Loucy (cell line): Measurements from ENCODE around the gene C22orf23.
"Not testable (repeated sequence)": the region's sequence is repeated elsewhere in the genome, so short reads cannot be mapped to it uniquely, and the experiment has no call there.

Experiments used
- H2AFZ ChIP-seq: fragments of 200-600 bp; sonication (generic); 2 replicates; pipeline ENCODE4 v1.6.0; 2016; ENCODE audit warnings: antibody characterized with exemption, mild to moderate bottlenecking, low read length, moderate library complexity
- H3F3A ChIP-seq: fragments of 200-600 bp; 2 replicates; pipeline ENCODE4 v1.6.0; 2016; ENCODE audit warnings: antibody characterized with exemption, low read depth, mild to moderate bottlenecking
- H3K27me3 ChIP-seq: fragments of 200-600 bp; sonication (generic); 2 replicates; pipeline ENCODE4 v1.6.1; 2014; ENCODE audit warnings: low read length, mild to moderate bottlenecking; ENCODE audit not compliant: insufficient read depth, poor library complexity, severe bottlenecking
- H3K36me3 ChIP-seq: fragments of 200-600 bp; sonication (generic); 2 replicates; pipeline ENCODE4 v1.6.1; 2016; ENCODE audit warnings: low read length; ENCODE audit not compliant: insufficient read depth
- H3K4me1 ChIP-seq: fragments of 200-600 bp; sonication (generic); 2 replicates; pipeline ENCODE4 v1.5.1; 2014; ENCODE audit warnings: low read length, mild to moderate bottlenecking; ENCODE audit not compliant: insufficient read depth, poor library complexity, severe bottlenecking
- H3K4me2 ChIP-seq: fragments of 200-600 bp; sonication (generic); 2 replicates; pipeline ENCODE4 v1.6.0; 2014; ENCODE audit warnings: antibody characterized with exemption, low read length, low read depth, mild to moderate bottlenecking; ENCODE audit not compliant: poor library complexity, severe bottlenecking
- H3K4me3 ChIP-seq: fragments of 200-600 bp; sonication (generic); 2 replicates; pipeline ENCODE4 v1.5.1; 2014; ENCODE audit warnings: low read length, mild to moderate bottlenecking, mixed read lengths; ENCODE audit not compliant: poor library complexity, severe bottlenecking
- H3K79me2 ChIP-seq: fragments of 200-600 bp; sonication (generic); 2 replicates; pipeline ENCODE4 v1.6.1; 2014; ENCODE audit warnings: low read length; ENCODE audit not compliant: insufficient read depth
- H3K9ac ChIP-seq: fragments of 200-600 bp; sonication (generic); 2 replicates; pipeline ENCODE4 v1.6.0; 2014; ENCODE audit warnings: mild to moderate bottlenecking, low read depth, low read length, moderate library complexity; ENCODE audit not compliant: poor library complexity, severe bottlenecking
- H3K9me2 ChIP-seq: fragments of 200-600 bp; sonication (generic); replicated peaks from 2 replicates; pipeline ENCODE4 v1.6.1; 2016; ENCODE audit warnings: low read depth, low read length, mixed read lengths
- H3K9me3 ChIP-seq: fragments of 200-600 bp; sonication (generic); 2 replicates; pipeline ENCODE4 v1.6.1; 2014; ENCODE audit warnings: mild to moderate bottlenecking, antibody characterized with exemption, low read length, low read depth; ENCODE audit not compliant: insufficient read depth
- H4K20me1 ChIP-seq: fragments of 200-600 bp; sonication (generic); 2 replicates; pipeline ENCODE4 v1.6.0; 2014; ENCODE audit warnings: antibody characterized with exemption, low read length, mild to moderate bottlenecking; ENCODE audit not compliant: insufficient read depth, poor library complexity, severe bottlenecking
- CTCF ChIP-seq: fragments of 200-600 bp; sonication (generic); conservative IDR thresholded peaks from 2 replicates; pipeline ENCODE4 v1.5.1; 2014; ENCODE audit warnings: mild to moderate bottlenecking, antibody characterized with exemption, low read length
- EZH2phosphoT487 ChIP-seq: fragments of 200-600 bp; IDR thresholded peaks from 2 replicates; pipeline ENCODE4 v1.6.1; 2018; ENCODE audit warnings: antibody characterized with exemption, mild to moderate bottlenecking, moderate library complexity, borderline replicate concordance

The C22orf23 gene

DNA sequence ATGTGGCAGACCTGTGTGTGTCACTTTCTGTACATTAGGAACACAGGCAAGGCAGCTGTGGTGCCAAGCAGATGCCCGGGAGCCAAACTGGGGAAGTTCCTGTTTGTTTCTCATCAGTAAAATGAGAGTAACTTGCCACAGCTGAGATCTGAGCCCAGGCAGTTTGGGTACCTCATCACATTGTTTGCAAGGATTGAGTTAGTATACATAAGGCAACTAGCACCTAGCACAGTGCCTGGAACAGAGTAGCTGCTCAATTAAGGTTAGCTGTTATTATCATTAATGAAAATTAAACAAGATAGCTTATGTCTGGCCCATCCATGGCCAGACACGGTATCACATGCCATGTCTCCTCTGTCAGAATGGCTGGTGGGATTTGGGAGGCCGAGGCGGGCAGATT is 23.1 kb upstream of the C22orf23 start:
- H3K9me3 ChIP-seq = no peaks in the 10 kb centered on the region
- no peak for TF ChIP-seq CTCF
- TF ChIP-seq EZH2phosphoT487 = no peak
- H3K4me3 ChIP-seq = no peak overlapping the region
- no peaks in the 10 kb centered on the region for H3K36me3 ChIP-seq
- H3F3A ChIP-seq = no peaks in the 10 kb centered on the region
- H3K4me2 ChIP-seq = no peak overlapping the region
- no peaks in the 10 kb centered on the region for H3K4me1 ChIP-seq
- no peaks in the 10 kb centered on the region for H3K9me2 ChIP-seq
- H3K27me3 ChIP-seq = no peaks in the 10 kb centered on the region
- H3K79me2 ChIP-seq = no peaks in the 10 kb centered on the region
- no peaks in the 10 kb centered on the region for H4K20me1 ChIP-seq
- no peak overlapping the region for H2AFZ ChIP-seq
- H3K9ac ChIP-seq = no peak overlapping the region

DNA sequence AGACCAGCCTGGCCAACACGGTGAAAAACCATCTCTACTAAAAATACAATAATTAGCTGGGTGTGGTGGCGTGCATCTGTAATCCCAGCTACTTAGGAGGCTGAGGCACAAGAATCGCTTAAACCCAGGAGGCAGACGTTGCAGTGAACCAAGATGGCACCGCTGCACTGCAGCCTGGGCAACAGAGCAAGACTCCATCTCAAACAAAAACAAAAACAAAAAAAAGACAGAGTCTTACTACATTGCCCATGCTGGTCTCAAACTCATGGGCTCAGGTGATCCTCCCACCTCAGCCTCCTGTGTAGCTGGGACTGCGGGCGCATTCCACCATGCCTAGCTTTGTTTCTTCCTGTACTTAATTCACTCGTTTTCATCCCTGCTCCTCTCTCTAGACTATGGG is 22.6 kb upstream of the C22orf23 start:
- not testable (repeated sequence) for H3K4me3 ChIP-seq, H3K27me3 ChIP-seq, H3K79me2 ChIP-seq, H4K20me1 ChIP-seq, H3K9ac ChIP-seq, H3K4me1 ChIP-seq, H3K9me2 ChIP-seq, H3K4me2 ChIP-seq, H3K9me3 ChIP-seq, H3F3A ChIP-seq, H3K36me3 ChIP-seq, H2AFZ ChIP-seq

- Histone ChIP-seq H3K9me2 (no peaks in the 10 kb centered on the region), H3F3A (no peaks in the 10 kb centered on the region), H3K4me2 (no peak overlapping the region), H3K9me3 (no peaks in the 10 kb centered on the region), H3K79me2 (no peaks in the 10 kb centered on the region), H3K4me1 (no peaks in the 10 kb centered on the region), H2AFZ (no peak overlapping the region), H4K20me1 (no peaks in the 10 kb centered on the region), H3K27me3 (no peaks in the 10 kb centered on the region), H3K4me3 (no peak overlapping the region), H3K36me3 (no peaks in the 10 kb centered on the region), H3K9ac (no peak overlapping the region)
- TF ChIP-seq EZH2phosphoT487 (no peak), CTCF (no peak)
These were observed 21.8 kb upstream of the C22orf23 start for GRCh38 chr22:37975153-37975552.

GRCh38 chr22:37973271-37974170 is 20.1 kb upstream of the C22orf23 start:
- no peaks in the 10 kb centered on the region for H3K9me3 ChIP-seq
- H4K20me1 ChIP-seq = no peaks in the 10 kb centered on the region
- H3K27me3 ChIP-seq = no peaks in the 10 kb centered on the region
- no peak overlapping the region for H3K4me3 ChIP-seq
- no peaks in the 10 kb centered on the region; the same call in 1 of the 2 replicates for H3K36me3 ChIP-seq
- H3K4me1 ChIP-seq = no peaks in the 10 kb centered on the region
- no peaks in the 10 kb centered on the region for H3K9me2 ChIP-seq
- TF ChIP-seq EZH2phosphoT487 = no peak
- TF ChIP-seq CTCF = no peak
- no peak overlapping the region for H2AFZ ChIP-seq
- no peak overlapping the region for H3K4me2 ChIP-seq
- H3K79me2 ChIP-seq = no peaks in the 10 kb centered on the region
- H3K9ac ChIP-seq = no peak overlapping the region
- no peaks in the 10 kb centered on the region for H3F3A ChIP-seq
